HG03025 (cell line): Measurements from ENCODE around the gene ATP11A.

Experiments
- ATAC-seq: cut with Tn5 transposase; IDR thresholded peaks from one replicate; pipeline ENCODE4 v1.9.1; 2021; ENCODE audit warnings: mild to moderate bottlenecking, moderate library complexity; ENCODE audit not compliant: unreplicated experiment, low FRiP score

The ATP11A gene

GRCh38 chr13:112756081-112756480 lies 66.2 kb downstream of the ATP11A start:
- no peak for ATAC-seq

DNA sequence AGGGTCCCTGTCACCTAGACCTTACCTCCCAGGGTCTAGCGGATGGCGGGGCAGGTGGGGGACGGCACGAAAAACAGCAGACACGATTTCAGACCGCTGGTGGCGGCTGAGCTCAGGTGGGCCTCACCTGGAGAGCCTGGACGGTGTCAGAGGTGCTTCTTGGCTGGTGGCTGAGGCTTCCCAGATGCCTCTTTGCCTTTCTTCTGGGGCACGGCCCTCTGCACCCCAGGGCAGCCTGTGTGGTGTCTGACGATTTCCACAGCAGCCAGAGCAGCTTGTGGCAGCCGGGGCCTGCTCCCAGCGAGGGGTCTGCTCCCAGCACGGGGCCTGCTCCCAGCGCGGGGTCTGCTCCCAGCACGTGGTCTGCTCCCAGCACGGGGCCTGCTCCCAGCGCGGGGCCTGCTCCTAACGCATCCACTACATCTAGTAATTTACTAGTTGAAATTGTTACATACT lies 66.7 kb downstream of the ATP11A start:
- ATAC-seq = no peak

GRCh38 chr13:112756967-112757758 lies 67.3 kb downstream of the ATP11A start:
- no peak for ATAC-seq

DNA sequence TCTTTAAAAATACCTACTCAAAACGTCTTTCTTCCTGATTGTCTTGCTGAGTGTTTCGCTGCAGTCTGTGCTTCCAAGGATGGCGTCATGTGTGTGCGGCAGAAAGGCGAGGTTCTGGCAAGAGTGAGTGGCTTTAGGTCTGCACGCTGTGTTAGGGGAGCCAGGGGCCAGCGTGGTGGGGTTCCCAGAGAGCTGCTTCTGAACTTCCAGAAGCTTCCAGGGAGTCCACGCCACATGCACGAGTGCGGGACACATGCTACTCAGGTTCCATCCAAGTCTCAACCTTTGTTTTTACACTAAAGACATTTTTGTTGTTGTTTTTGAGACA lies 67.9 kb downstream of the ATP11A start:
- ATAC-seq = no peak

DNA sequence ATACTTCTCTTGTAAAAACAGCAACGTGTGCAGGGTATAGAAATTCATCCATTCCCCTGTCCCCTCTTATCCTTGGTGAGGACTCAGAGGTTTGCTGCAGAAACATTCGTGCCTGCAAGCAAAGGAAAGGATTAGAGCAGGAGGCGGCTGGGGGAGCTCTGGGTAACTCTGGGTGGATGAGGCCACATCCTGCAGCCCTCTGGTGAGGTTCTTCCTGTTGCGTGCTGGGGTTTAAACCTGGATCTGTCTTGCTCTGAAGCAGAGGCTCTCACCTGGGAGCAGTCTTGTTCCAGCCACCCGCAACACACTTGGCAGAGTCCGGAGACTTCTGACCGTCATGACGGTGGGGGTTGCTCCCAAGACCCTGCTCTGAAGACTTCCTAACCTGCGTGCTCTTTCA lies 69.2 kb downstream of the ATP11A start:
- ATAC-seq = no peak

- ATAC-seq = no peak
Measured at GRCh38 chr13:112759827-112760226, 70.0 kb downstream of the ATP11A start.

DNA sequence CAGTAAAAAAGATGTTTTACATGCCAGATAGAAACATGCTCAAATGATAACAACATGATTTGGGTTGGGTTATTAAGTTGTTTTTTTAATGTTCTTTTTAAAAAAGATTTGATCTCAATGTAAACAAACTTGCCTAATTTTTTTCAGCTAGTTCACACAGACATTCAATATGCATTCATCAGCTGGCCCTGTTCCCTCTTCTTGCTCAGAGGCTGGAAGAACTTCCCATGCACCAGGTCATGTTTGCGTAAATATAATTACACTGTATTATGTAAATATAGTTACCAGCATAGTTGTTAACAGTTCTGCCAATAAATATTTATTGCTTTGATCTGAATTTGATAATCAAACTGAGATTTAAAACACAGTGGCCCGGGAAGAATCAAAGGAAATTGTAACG lies 70.6 kb downstream of the ATP11A start:
- ATAC-seq = no peak

DNA sequence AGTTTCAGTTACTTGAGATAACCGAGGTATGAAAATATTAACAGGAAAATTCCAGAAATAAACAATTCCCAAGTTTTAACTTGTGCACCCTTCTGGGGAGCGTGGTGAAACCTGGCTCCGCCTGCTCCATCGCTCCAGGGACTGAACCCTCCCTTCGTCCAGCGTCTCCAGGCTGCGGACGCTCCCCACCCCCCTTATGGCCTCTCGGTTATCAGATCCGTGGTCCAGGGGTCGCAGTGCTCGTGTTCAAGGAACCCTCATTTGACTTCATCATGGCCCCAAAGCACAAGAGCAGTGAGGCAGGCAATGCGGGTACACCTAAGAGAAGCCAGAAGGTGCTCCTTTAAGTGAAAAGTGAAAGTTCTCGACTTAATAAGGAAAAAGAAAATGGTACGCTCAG lies 71.1 kb downstream of the ATP11A start:
- ATAC-seq = no peak

DNA sequence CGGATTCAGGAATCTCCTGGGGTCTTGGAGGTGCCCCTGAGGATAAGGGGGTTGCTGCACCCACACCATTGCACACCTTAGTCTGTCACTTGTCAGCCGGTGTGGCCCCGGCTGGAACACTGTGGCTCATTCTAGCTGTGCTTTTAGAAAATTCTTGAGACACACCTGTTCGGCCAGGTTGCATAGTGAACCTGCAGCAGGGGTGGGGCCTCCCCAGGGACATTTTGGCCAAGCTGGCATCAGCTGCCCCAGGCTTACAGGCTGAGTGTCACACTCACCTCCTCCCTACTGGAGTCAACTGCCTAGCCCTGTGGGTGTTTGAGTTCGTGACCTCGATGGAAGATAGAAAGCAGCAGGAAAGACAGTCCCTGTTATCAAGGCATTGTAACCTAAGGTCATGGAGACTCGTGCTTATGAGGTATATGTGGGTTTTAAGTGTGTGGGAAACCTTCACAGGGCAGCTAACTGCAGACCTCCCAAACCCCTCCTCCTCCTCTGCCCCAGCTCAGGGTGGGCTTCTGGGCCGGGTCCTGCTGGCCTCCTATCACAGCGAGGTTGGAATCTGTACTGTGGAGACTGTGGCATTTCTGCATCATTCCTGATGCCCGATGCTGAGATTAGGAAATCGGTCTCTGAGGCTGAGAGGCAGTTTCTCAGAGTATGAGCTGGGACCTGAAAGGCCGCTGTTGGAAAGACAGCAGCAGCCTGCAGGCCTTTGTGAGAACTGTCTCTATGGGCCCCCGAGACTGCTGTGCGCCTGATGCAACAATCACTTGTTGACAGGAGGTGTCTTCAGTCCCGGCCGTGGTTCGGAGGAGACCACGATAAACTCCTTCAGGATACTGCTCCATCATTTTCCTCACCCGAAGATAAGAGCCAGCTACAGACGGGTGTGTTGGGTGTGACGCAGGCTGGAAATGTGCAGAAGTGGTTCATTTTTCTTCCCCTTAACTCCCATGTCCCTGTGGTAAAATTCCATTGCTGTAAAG lies 72.2 kb downstream of the ATP11A start:
- ATAC-seq = no peak

DNA sequence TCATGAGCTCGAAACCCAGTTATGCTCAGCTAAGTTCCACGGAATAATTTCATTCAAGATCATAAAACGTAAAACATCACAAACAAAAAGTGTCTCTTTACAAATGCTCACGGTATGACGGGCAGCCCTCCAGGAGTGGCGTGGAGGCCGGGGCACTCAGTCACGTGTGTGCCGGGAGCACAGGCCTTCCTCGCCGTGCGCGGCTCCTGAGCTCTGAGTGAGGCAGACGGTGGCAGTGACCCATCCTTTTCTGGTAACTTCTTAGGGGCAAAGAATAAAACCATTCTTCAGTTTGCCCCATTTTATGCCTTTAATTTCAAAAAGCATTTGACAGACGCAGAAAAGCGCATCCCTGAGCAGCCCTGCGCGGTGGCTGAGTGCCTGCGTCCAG lies 72.8 kb downstream of the ATP11A start:
- no peak for ATAC-seq

DNA sequence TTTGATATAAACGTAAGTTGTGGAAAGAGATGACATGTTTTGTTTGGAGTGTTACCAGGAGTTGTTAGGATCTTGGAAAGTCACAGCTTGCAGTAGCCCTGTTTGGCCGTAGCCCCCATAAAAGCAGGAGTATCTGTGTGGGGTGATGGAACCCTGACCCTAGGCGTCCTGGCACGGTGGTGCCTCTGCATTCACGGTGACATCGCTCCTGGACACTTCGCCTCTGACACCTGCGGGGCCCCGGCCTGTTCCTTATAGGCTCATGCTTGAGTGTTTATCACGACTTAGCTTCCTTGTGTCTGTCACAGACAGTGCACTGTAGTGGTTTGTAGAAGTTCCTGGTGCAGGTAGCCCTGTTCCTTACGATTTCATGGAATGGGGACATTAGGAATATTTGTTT lies 74.2 kb downstream of the ATP11A start:
- no peak for ATAC-seq

DNA sequence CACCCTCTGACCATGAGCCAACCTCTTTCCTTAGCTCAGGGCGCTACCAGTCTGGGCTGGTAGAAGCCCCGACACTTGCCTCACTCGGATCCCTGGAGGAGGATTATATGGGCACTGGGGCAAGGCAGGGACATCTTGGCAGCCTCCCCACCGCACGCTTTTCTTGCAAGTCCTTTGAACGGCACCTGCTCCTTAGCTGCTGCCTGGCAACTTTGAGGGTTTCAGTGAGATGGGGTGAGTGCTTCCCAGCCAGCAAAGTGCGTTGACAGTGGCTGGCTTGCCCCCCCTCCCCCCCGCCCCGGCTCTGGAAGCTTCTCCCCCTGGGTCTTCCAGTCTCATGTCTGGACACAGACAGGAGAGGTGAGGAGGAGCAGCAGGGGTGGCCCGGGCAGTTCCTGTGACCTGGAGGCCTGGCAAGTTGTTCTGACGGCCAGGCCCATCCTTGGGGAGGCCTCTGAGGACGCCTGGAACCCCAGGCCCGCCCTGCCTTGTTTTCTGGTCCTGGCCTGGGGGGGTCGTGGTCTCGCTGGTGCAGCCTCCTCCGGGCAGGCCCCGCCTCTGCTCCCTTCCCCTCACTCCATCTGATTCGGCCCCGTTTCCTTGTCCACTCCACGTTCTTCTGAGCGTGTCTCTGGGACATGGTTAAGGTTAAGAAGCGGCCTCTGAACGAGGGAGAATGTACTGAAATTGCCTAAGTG lies 75.2 kb downstream of the ATP11A start:
- no peak for ATAC-seq

- no peak for ATAC-seq
Measured at GRCh38 chr13:112765731-112766130, 75.9 kb downstream of the ATP11A start.

- no peak for ATAC-seq
Measured at GRCh38 chr13:112766336-112766735, 76.5 kb downstream of the ATP11A start.

GRCh38 chr13:112767506-112768471 lies 78.0 kb downstream of the ATP11A start:
- peak; percentile 84 for ATAC-seq

- no peak for ATAC-seq
Measured at GRCh38 chr13:112768795-112769481, 79.1 kb downstream of the ATP11A start.

GRCh38 chr13:112769615-112770014 lies 79.8 kb downstream of the ATP11A start:
- no peak for ATAC-seq

GRCh38 chr13:112770504-112770903 lies 80.7 kb downstream of the ATP11A start:
- ATAC-seq = no peak

GRCh38 chr13:112771139-112771876 lies 81.5 kb downstream of the ATP11A start:
- no peak for ATAC-seq
